Thoracic aorta (tissue), 2 donors: ENCODE data around the gene KCTD17. TPM values are rescaled to one million over a fixed set of nuclear protein-coding genes. Genes with fewer than 3 reads are reported as not detected.

Experiments
- ATAC-seq: fragments of 150-250 bp; one replicate; pipeline ENCODE4 v1.8.0; 2017; ENCODE audit warnings: low read depth; ENCODE audit not compliant: insufficient number of reproducible peaks, low FRiP score
- DNase-seq: peaks from one replicate; pipeline ENCODE4 v3.0.0-alpha.2; 2020; ENCODE audit warnings: low spot score
- H3K27ac ChIP-seq, 2 donors: fragments of 200-600 bp; sonication (generic); 1 replicate in 1 of 2; 2 replicates in 1 of 2; pipeline ENCODE4 v1.5.1; 2016; ENCODE audit warnings: mild to moderate bottlenecking in 2 of 2, moderate library complexity in 2 of 2
- H3K27me3 ChIP-seq: fragments of 200-600 bp; sonication (generic); replicated peaks from 2 replicates; pipeline ENCODE4 v1.6.0; 2016; ENCODE audit warnings: mild to moderate bottlenecking; ENCODE audit not compliant: insufficient read depth
- H3K36me3 ChIP-seq: fragments of 200-600 bp; sonication (generic); one replicate; pipeline ENCODE4 v1.5.1; 2016
- H3K4me1 ChIP-seq, 2 donors: fragments of 200-600 bp; sonication (generic); 1 replicate in 1 of 2; 2 replicates in 1 of 2; pipeline versions ENCODE4 v1.5.1 to v1.6.0; 2016; ENCODE audit warnings: low read depth in 2 of 2, mild to moderate bottlenecking in 1 of 2; ENCODE audit not compliant: control insufficient read depth in 1 of 2
- H3K4me3 ChIP-seq: fragments of 200-600 bp; sonication (generic); 2 replicates; pipeline ENCODE4 v1.5.1; 2016; ENCODE audit warnings: mild to moderate bottlenecking
- H3K9me3 ChIP-seq: fragments of 200-600 bp; sonication (generic); 2 replicates; pipeline ENCODE4 v1.5.1; 2016
- CTCF ChIP-seq: fragments of 200-600 bp; sonication (generic); IDR thresholded peaks from one replicate; pipeline ENCODE4 v1.5.1; 2019; ENCODE audit warnings: antibody characterized with exemption
- total RNA-seq, 2 donors: library from RNA; depleted of rRNA; stranded (reverse); fragments of >200 nt; gene quantifications; one replicate each; pipeline versions ENCODE4 v1.1.0 to v1.2.3, GENCODE V29; 2016

The KCTD17 gene
- total RNA-seq, 2 donors from 2014 or later: 16.7 to 32.4 TPM

GRCh38 chr22:37109242-37109917 is 57.8 kb downstream of the KCTD17 start, which contains the start of gene TMPRSS6:
TMPRSS6 (minus strand) TSS chr22:37109713; CDS start chr22:37103417, 6,296 bp downstream.
- DNase-seq (no peak), ATAC-seq (no peak)
- no peaks in the 10 kb centered on the region for H3K9me3 ChIP-seq
- H3K36me3 ChIP-seq: no peaks in the 10 kb centered on the region
- H3K4me1 ChIP-seq: no peaks in the 10 kb centered on the region
- no peak within 1 kb of the TSS for H3K27ac ChIP-seq
- H3K4me3 ChIP-seq: no peak within 1 kb of the TSS
- no peak for TF ChIP-seq CTCF
- no peaks in the 10 kb centered on the region for H3K27me3 ChIP-seq

GRCh38 chr22:37111156-37111717 is 59.7 kb downstream of the KCTD17 start:
- H3K27me3 ChIP-seq: no peaks in the 10 kb centered on the region

GRCh38 chr22:37112084-37112728 is 60.7 kb downstream of the KCTD17 start:
- Histone ChIP-seq H3K4me3 (no peak overlapping the region), H3K27me3 (no peaks in the 10 kb centered on the region), H3K4me1 (no peaks in the 10 kb centered on the region), H3K9me3 (no peaks in the 10 kb centered on the region), H3K36me3 (no peaks in the 10 kb centered on the region), H3K27ac (no peak overlapping the region)
- ATAC-seq: no peak
- DNase-seq: no peak
- no peak for TF ChIP-seq CTCF

More at GRCh38 chr22:37111156-37111717, 59.7 kb downstream of the KCTD17 start:
- H3K4me3 ChIP-seq: no peak overlapping the region
- no peaks in the 10 kb centered on the region for H3K36me3 ChIP-seq
- no peak for ATAC-seq
- H3K27ac ChIP-seq: no peak overlapping the region
- TF ChIP-seq CTCF: no peak
- no peaks in the 10 kb centered on the region for H3K9me3 ChIP-seq
- no peaks in the 10 kb centered on the region for H3K4me1 ChIP-seq
- no peak for DNase-seq

Other genes starting within 250 kb of the KCTD17 start
- gene PVALB, start 234.7 kb upstream of the KCTD17 start, total RNA-seq: not detected
- gene NCF4, start 190.7 kb upstream of the KCTD17 start, total RNA-seq: 10 to 100 TPM; 38.1 to 68.8 TPM
- gene CSF2RB, start 138.1 kb upstream of the KCTD17 start, total RNA-seq: 10 to 100 TPM; 13.0 to 21.4 TPM
- gene TST, start 32.3 kb upstream of the KCTD17 start, total RNA-seq: 10 to 100 TPM in 1 of 2 donors, 1 to 10 TPM in 1; 8.5 to 26.9 TPM
- 100 to 1,000 TPM in 1 of 2 donors, 10 to 100 TPM in 1; 70.1 to 108 TPM for gene MPST, start 32.0 kb upstream of the KCTD17 start, total RNA-seq
- not detected for gene TMPRSS6, start 58.0 kb downstream of the KCTD17 start, total RNA-seq
- 10 to 100 TPM in 1 of 2 donors, 1 to 10 TPM in 1; 2.0 to 13.1 TPM for gene IL2RB, start 98.2 kb downstream of the KCTD17 start, total RNA-seq
- 1 to 10 TPM; 1.9 to 2.1 TPM for gene C1QTNF6, start 136.5 kb downstream of the KCTD17 start, total RNA-seq
- not detected for gene SSTR3, start 160.7 kb downstream of the KCTD17 start, total RNA-seq
- 10 to 100 TPM; 10.7 to 16.2 TPM for gene RAC2, start 192.5 kb downstream of the KCTD17 start, total RNA-seq
- 10 to 100 TPM; 50.8 to 78.0 TPM for gene CYTH4, start 230.8 kb downstream of the KCTD17 start, total RNA-seq